ENCODE results near the gene MAMSTR. TPM values are rescaled to one million over a fixed set of nuclear protein-coding genes. Genes with fewer than 3 reads are reported as not detected.

MAMSTR gene
- total and polyA plus RNA-seq, 9 of the 15 experiments (the other 6 are each of a cell fraction or from before 2014, with no cell fraction given): 0.08 to 1.00 (median 0.40) TPM; not detected in 1

DNA sequence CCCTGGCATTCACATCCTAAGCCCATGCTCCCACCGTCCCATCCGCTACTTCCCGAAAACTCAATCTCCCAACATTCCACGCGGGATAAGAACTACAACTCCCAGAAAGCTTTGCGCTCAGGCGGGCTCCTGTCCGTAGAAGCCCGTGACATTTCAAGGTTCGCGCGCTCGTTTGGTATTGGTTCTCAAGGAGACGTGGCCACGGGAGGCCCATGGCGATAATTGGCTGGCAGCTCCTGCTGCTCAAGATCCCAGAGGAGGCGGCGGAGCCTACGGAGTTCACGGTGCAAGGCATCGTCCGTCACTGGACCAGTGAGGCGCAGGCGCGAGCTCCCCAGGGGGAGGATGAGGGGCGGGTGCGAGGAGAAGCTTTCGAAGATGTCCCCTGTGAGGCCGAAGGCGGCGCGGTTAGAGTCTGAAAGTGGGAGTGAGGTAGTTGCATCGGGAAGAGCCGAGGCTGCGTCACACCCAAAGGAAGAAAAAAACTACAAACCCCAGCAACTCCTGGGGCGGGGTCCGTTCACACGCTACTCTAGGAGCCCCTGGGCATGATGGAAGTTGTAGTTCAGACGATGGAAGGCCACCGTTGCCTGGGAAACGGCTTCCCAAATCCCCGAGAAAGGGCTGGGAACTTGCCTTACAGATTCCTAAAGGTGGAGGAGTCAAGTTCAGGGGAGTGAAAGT lies 1.2 kb upstream of the MAMSTR start (continued):
- TF ChIP-seq, protein P1, sequence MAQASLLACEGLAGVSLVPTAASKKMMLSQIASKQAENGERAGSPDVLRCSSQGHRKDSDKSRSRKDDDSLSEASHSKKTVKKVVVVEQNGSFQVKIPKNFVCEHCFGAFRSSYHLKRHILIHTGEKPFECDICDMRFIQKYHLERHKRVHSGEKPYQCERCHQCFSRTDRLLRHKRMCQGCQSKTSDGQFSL (CRISPR knock-in tag; IDR thresholded peaks at IDR 0.05): no peak
- TF ChIP-seq, protein P1 (tag; IDR thresholded peaks at IDR 0.05): no peak
- TF ChIP-seq FOXM1 (IDR thresholded peaks at IDR 0.05; ENCODE audit: low read depth) (peak; percentile 62), FOXM1 (CRISPR knock-in tag; IDR thresholded peaks at IDR 0.05; ENCODE audit: low read depth) (no peak), ZC3H4 (CRISPR knock-in tag; IDR thresholded peaks at IDR 0.05; ENCODE audit: borderline replicate concordance) (no peak), COPS2 (conservative IDR thresholded peaks at IDR 0.05) (no peak), SMARCB1 (IDR thresholded peaks at IDR 0.05; ENCODE audit: insufficient read length, low read depth) (no peak), ZNF134 (CRISPR knock-in tag; conservative IDR thresholded peaks at IDR 0.05) (no peak), PHF21A (IDR thresholded peaks at IDR 0.05; ENCODE audit: borderline replicate concordance, low read depth) (no peak)
- TF ChIP-seq, protein P2, sequence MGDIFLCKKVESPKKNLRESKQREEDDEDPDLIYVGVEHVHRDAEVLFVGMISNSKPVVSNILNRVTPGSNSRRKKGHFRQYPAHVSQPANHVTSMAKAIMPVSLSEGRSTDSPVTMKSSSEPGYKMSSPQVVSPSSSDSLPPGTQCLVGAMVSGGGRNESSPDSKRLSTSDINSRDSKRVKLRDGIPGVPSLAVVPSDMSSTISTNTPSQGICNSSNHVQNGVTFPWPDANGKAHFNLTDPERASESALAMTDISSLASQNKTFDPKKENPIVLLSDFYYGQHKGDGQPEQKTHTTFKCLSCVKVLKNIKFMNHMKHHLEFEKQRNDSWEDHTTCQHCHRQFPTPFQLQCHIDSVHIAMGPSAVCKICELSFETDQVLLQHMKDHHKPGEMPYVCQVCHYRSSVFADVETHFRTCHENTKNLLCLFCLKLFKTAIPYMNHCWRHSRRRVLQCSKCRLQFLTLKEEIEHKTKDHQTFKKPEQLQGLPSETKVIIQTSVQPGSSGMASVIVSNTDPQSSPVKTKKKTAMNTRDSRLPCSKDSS (IDR thresholded peaks at IDR 0.05; ENCODE audit: low read depth, partially characterized antibody): no peak
- TF ChIP-seq, protein P3, sequence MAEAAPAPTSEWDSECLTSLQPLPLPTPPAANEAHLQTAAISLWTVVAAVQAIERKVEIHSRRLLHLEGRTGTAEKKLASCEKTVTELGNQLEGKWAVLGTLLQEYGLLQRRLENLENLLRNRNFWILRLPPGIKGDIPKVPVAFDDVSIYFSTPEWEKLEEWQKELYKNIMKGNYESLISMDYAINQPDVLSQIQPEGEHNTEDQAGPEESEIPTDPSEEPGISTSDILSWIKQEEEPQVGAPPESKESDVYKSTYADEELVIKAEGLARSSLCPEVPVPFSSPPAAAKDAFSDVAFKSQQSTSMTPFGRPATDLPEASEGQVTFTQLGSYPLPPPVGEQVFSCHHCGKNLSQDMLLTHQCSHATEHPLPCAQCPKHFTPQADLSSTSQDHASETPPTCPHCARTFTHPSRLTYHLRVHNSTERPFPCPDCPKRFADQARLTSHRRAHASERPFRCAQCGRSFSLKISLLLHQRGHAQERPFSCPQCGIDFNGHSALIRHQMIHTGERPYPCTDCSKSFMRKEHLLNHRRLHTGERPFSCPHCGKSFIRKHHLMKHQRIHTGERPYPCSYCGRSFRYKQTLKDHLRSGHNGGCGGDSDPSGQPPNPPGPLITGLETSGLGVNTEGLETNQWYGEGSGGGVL (CRISPR knock-in tag; IDR thresholded peaks at IDR 0.05): no peak
- TF ChIP-seq, protein P4, sequence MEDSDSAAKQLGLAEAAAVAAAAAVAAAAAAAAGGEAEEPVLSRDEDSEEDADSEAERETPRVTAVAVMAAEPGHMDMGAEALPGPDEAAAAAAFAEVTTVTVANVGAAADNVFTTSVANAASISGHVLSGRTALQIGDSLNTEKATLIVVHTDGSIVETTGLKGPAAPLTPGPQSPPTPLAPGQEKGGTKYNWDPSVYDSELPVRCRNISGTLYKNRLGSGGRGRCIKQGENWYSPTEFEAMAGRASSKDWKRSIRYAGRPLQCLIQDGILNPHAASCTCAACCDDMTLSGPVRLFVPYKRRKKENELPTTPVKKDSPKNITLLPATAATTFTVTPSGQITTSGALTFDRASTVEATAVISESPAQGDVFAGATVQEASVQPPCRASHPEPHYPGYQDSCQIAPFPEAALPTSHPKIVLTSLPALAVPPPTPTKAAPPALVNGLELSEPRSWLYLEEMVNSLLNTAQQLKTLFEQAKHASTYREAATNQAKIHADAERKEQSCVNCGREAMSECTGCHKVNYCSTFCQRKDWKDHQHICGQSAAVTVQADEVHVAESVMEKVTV (CRISPR knock-in tag; IDR thresholded peaks at IDR 0.05): no peak
- TF ChIP-seq, protein P5, sequence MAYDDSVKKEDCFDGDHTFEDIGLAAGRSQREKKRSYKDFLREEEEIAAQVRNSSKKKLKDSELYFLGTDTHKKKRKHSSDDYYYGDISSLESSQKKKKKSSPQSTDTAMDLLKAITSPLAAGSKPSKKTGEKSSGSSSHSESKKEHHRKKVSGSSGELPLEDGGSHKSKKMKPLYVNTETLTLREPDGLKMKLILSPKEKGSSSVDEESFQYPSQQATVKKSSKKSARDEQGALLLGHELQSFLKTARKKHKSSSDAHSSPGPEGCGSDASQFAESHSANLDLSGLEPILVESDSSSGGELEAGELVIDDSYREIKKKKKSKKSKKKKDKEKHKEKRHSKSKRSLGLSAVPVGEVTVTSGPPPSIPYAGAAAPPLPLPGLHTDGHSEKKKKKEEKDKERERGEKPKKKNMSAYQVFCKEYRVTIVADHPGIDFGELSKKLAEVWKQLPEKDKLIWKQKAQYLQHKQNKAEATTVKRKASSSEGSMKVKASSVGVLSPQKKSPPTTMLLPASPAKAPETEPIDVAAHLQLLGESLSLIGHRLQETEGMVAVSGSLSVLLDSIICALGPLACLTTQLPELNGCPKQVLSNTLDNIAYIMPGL (CRISPR knock-in tag; IDR thresholded peaks at IDR 0.05): no peak

Data from K562 (cell line).